DMS114 treated with DMSO at 0.1 percent for 48 hours (cell line): ENCODE results near the gene TF.

Experiments used
- DNase-seq: peaks from one replicate; lab custom pipeline; 2025; ENCODE audit not compliant: unreplicated experiment; lab: John Stamatoyannopoulos, UW

TF gene

DNA sequence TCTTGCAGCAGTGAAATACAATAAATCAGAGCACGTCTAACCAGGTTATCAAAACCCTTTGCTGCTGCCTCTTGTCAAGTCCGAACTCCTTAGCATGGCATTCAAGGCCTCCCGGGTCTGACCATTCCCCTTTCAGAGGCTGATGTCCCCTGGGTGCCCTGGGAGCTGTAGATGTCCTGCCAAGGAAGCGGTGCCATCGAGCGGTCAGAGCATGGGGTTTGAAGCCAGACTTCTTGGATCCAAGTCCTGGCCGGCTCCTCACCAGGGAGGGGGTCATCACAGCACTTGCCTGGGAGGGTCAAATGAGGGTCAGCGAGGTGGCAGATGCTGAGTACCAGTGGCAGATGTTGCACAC is 496 bp downstream of the TF start:
- no peak for DNase-seq

GRCh38 chr3:133747373-133747772 is 1.2 kb downstream of the TF start:
- DNase-seq: no peak

DNA sequence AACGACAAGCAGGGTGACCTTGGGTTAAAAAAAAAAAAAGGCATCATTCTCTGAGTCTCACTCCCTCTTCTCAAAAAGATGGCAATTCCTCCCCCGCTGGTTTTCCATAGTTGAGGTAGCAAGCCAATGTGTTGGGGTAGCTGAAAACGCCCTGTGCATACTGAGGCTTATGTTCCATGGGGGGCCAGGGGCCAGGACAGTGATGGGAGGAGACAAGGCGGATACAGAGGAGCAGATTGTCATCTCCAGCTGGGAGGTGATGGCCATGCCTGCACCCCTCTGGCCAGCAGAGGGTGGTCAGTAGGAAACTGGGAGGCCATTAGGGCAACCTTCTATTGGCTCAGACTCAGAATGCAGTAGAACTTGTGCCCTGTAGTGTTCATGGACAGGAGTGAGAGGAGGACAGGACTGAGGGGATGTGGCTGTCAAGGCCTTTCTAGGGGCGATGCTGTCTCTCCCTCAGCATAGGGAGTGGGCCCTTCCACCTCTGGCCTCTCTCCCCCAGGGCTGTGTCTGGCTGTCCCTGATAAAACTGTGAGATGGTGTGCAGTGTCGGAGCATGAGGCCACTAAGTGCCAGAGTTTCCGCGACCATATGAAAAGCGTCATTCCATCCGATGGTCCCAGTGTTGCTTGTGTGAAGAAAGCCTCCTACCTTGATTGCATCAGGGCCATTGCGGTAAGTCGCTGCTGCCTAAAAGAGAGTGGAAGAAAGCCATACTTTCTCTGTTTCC is 1.9 kb downstream of the TF start:
- no peak for DNase-seq

DNA sequence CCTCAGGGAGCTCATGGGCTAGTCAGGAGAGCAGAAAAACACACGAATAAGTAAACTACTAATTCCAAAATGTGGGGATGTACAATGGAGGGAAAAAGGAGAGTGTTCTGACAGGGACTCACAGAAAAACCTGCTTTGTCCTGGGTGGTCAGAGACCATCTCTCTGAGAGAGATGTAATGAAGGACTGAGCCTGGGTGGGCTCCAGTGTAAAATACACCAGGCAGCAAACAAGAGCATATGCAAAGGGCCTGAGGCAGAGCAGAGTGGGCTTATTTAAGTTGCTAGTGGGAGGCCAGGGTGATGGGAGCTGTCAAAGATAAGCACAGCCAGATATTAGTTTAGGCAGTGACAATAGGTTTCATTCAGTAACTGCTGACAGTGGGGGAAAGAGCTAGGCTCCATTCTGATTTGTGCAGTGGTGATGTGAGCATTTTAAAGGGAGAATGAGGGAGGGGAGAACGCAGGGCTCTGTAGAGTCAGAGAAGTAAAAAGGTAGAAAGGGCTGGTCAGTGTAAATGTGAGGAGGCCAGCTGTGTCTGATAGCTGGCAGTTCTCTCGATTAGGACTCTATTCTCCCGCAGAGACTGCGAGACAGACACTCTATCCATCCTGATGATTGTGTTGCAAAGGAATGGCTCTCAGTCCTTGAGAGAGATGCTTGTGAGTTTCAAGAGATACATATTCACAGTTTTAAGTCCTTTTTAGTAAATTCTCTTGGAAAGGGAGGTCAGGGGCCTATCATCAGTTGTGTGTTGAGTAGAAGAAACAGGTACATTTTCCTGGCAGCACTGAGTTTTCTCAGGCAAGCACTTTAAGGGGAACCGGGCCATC is 3.5 kb downstream of the TF start:
- no peak for DNase-seq

- no peak for DNase-seq
Observed at GRCh38 chr3:133750259-133750656, 4.1 kb downstream of the TF start.

DNA sequence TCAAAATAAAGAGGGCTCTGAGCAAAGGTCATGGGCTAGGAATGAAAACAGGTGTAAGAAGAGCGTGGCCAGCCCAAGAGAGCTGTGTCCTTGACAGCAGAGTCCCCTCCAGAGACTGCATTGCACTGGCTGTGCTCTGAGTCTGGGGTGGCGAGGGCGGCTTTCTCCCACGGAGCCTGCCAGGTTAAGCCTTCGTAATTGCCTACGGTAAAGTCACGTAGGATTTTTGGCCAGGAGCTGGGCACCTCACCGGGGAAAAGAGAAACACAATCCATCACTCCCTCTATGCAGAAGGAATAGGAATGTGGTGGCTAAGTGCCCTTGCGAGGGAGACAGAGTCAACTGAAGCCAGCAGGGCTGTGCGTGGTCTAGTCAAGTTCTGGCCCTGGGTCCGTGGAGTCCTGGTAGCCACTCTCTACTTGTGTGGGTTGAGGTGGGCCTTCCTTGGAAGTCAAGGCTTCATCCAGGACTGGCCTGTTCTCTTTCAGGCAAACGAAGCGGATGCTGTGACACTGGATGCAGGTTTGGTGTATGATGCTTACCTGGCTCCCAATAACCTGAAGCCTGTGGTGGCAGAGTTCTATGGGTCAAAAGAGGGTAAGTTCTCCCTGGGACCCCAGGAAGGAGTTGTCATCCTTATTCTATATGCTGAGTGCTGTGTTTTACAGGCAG is 7.0 kb downstream of the TF start:
- DNase-seq: no peak

DNA sequence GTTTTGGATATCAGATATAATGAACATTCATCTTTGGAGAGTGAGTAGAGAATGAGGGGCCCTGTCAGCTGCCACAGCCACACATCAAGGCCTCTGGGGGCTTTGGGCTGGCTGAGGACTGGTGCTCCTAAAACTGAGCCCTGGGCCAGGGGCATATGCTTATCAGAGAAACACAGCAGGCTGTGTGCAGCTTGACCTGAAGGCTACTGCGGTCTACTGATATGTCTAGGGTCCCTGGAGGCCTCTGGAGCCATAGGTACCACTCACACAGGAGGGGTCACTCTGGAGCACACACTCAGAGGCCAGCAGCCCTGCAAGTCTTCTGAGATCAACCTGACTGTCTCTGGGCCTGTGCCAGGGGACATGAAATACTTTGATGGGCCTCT is 7.6 kb downstream of the TF start:
- DNase-seq: no peak

DNA sequence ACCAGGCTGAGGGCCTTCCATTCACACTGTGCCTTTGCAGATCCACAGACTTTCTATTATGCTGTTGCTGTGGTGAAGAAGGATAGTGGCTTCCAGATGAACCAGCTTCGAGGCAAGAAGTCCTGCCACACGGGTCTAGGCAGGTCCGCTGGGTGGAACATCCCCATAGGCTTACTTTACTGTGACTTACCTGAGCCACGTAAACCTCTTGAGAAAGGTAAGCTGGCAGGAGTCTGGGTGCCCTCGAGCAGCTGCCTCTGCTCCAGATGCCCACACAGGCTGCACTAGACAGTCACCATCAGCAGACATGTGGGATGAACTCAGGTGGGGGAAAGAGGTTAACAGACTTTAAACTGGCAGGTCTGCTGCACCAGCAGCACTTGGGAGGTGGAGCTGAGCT is 8.3 kb downstream of the TF start:
- no peak for DNase-seq

- DNase-seq: no peak
Observed at GRCh38 chr3:133754973-133755828, 9.0 kb downstream of the TF start.

GRCh38 chr3:133756716-133757694 is 10.8 kb downstream of the TF start:
- DNase-seq: no peak

DNA sequence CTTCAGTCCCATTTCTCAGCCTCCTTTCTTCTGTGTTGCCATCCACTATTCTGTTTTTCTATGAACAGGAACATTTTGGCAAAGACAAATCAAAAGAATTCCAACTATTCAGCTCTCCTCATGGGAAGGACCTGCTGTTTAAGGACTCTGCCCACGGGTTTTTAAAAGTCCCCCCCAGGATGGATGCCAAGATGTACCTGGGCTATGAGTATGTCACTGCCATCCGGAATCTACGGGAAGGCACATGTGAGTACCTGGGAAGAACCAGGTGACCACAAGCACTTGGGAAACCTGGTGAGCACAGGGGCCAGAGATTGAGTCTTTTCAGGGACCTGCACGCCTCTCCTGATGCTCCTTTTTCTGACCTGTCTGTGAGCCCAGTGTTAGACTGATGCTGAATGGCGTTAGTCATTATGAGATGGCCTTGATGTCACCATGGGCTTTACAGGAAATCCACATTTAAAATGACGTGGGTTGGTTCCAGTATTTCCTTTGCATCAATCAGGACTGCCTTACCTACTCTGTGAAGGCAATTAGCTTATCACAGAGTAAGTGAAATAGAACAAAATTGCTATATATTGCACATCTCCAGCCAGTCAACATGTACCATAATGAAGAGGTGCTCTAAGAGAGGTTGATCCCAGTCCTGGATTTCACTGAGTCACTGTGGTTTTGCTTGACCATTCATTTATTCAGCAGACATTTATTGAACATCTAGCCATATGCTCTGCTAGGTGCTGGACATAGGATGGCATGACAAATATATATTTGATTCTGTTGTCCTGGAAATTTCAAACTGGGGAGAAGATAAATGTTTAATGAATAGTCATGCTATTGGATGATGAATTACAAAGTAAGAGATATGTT is 11.7 kb downstream of the TF start:
- DNase-seq: no peak

DNA sequence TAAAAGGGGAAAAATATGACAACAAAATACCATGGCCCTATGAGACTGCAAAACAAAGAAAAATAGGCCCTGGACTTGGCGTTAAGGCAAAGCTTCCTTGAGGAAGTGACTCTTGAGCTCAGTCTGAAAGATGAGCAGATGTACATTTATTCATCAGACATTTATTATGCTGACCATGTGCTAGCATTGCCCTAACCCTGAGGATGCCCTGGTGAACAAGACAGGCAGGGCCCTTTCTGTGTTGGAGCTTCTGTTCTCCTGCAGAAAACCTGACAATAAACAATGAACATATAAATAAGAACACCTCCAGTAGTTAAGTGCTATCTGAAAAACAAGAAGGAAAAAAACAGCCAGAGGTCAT is 12.4 kb downstream of the TF start:
- DNase-seq: no peak

GRCh38 chr3:133758964-133759739 is 13.0 kb downstream of the TF start:
- no peak for DNase-seq

GRCh38 chr3:133759740-133760305 is 13.6 kb downstream of the TF start:
- DNase-seq: no peak

DNA sequence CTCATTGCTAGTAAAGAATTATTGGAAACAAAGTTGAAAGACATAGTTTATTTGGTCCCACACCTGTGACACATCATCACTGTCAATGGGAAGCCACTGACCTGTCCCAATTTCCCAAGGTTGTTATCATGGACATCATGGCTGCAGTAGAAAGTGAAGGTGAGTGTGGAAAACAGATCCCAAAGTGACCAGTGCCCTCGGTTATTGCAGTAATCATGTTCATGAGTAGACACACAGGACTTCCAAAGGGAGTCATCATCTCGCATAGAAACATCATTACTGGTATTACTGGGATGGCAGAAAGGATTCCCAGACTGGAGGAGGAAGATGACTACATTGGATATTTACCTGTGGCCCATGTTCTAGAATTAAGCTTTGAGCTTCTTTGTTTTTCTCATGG is 14.7 kb downstream of the TF start:
- no peak for DNase-seq

GRCh38 chr3:133761605-133762484 is 15.7 kb downstream of the TF start:
- DNase-seq: no peak

DNA sequence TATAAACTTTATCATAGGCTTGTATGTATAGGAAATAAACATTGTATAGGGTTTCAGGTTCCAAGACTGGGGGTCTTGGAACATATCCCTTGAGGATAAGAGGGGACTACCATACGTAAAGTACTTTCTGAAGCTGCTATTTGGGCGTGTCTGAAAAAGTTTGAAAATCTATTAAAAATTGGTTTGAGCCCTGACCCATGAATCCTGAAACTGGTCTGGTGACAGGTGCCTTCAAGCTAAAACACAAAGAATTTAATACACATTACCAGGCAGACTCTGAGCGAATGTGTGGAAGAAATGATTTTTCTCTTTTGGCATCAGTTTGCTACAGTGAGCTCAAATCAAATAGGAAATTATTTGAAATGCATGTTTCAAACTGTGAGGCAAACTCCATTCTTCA is 16.3 kb downstream of the TF start:
- no peak for DNase-seq
